Endothelial cell of umbilical vein (primary cell): ENCODE results near the gene CYSLTR1. TPM values are rescaled to one million over a fixed set of nuclear protein-coding genes. Genes with fewer than 3 reads are reported as not detected.
"Not testable (repeated sequence)": the region's sequence is repeated elsewhere in the genome, so short reads cannot be mapped to it uniquely, and the experiment has no call there.

ENCODE experiments used
- BruUV-seq: library from RNA; stranded (reverse); fragments of 400-500 nt; replicated peaks from 2 replicates; lab custom pipeline; 2021; lab: Mats Ljungman, UMichigan
- CTCF ChIA-PET: fragments of 300-600, 350-600 bp; sonication (Branson Sonifier 250); formaldehyde crosslinking; loops from one replicate; lab custom pipeline; 2021; ENCODE audit warnings: antibody characterized with exemption, inconsistent platforms; lab: Charles Lee
- POLR2A ChIA-PET: fragments of 300-600, 350-600 bp; sonication (Branson Sonifier 250); formaldehyde crosslinking; loops from one replicate; lab custom pipeline; 2021; ENCODE audit warnings: antibody characterized with exemption, inconsistent platforms; lab: Charles Lee
- DNase-seq: peaks from one replicate; pipeline ENCODE4 v3.0.0-alpha.2; 2011; ENCODE audit warnings: low read depth, low spot score
- FAIRE-seq: peaks from 2 replicates; lab custom pipeline; 2011; peaks lifted over from hg19 to GRCh38; lab: Jason Lieb, UNC
- H2AFZ ChIP-seq: 2 replicates; pipeline ENCODE4 v1.6.0; 2012; ENCODE audit warnings: low read depth, low read length, control low read depth, inconsistent platforms
- H3K27ac ChIP-seq: 2 replicates; pipeline ENCODE4 v1.5.1; 2011; ENCODE audit warnings: low read depth, mild to moderate bottlenecking, control low read depth, low read length, moderate library complexity; ENCODE audit not compliant: insufficient read depth
- H3K27me3 ChIP-seq, 2 experiments: 2 replicates each; pipeline versions ENCODE4 v1.6.0 to v1.6.1; 2011; ENCODE audit warnings: low read length in 2 of 2, mixed read lengths in 1 of 2; ENCODE audit not compliant: control insufficient read depth in 2 of 2, insufficient read depth in 2 of 2
- H3K36me3 ChIP-seq, 2 experiments: 2 replicates in 1 of 2; 3 replicates in 1 of 2; pipeline ENCODE4 v1.5.1; 2011; ENCODE audit warnings: low read length in 2 of 2, mild to moderate bottlenecking in 1 of 2, moderate library complexity in 1 of 2; ENCODE audit not compliant: control insufficient read depth in 2 of 2, insufficient read depth in 2 of 2; ENCODE audit errors: extremely low read depth in 1 of 2
- H3K4me1 ChIP-seq: 3 replicates; pipeline ENCODE4 v1.5.1; 2011; ENCODE audit warnings: mild to moderate bottlenecking, low read length; ENCODE audit not compliant: control insufficient read depth, insufficient read depth; ENCODE audit errors: extremely low read depth
- H3K4me2 ChIP-seq: 2 replicates; pipeline ENCODE4 v1.6.1; 2011; ENCODE audit warnings: low read length, control low read depth, mixed read lengths; ENCODE audit not compliant: insufficient read depth
- H3K4me3 ChIP-seq, 3 experiments: fragments of 200-600 bp in 1 of 3; sonication (generic), shearing (Covaris generic) in 1 of 3; replicated peaks in 1 of 3; 2 replicates each; pipeline ENCODE4 v1.5.1; 2011 to 2016; ENCODE audit warnings: control low read depth in 3 of 3, low read length in 3 of 3, mild to moderate bottlenecking in 2 of 3, inconsistent platforms in 1 of 3, low read depth in 1 of 3, moderate library complexity in 1 of 3; ENCODE audit not compliant: insufficient read depth in 1 of 3
- H3K79me2 ChIP-seq: 2 replicates; pipeline ENCODE4 v1.6.0; 2012; ENCODE audit warnings: low read length, inconsistent platforms; ENCODE audit not compliant: control insufficient read depth, insufficient read depth
- H3K9ac ChIP-seq: replicated peaks from 2 replicates; pipeline ENCODE3; 2011; ENCODE audit warnings: low read length, control low read depth; ENCODE audit not compliant: insufficient read depth; ENCODE audit errors: extremely low read depth
- H3K9me1 ChIP-seq: replicated peaks from 3 replicates; pipeline ENCODE4 v1.6.0; 2011; ENCODE audit warnings: mild to moderate bottlenecking, low read length; ENCODE audit not compliant: control insufficient read depth, insufficient read depth; ENCODE audit errors: extremely low read depth
- H3K9me3 ChIP-seq: replicated peaks from 2 replicates; pipeline ENCODE4 v1.5.1; 2012; ENCODE audit warnings: low read length, inconsistent platforms; ENCODE audit not compliant: control insufficient read depth, insufficient read depth
- H4K20me1 ChIP-seq: replicated peaks from 2 replicates; pipeline ENCODE3; 2011; ENCODE audit warnings: mild to moderate bottlenecking, low read length; ENCODE audit not compliant: control insufficient read depth, insufficient read depth; ENCODE audit errors: extremely low read depth
- CTCF ChIP-seq, 2 donors: IDR thresholded peaks; 1 replicate in 1 of 2; 2 replicates in 1 of 2; pipeline ENCODE4 v1.5.1; 2011; ENCODE audit warnings: low read length in 2 of 2, mild to moderate bottlenecking in 2 of 2, moderate library complexity in 2 of 2, control low read depth in 1 of 2, inconsistent platforms in 1 of 2, low read depth in 1 of 2; ENCODE audit not compliant: insufficient read depth in 1 of 2; ENCODE audit errors: extremely low read depth in 1 of 2
- EZH2 ChIP-seq: IDR thresholded peaks from 2 replicates; pipeline ENCODE4 v1.6.1; 2012; ENCODE audit warnings: borderline replicate concordance, low read depth, mild to moderate bottlenecking, moderate library complexity, low read length, inconsistent platforms; ENCODE audit not compliant: severe bottlenecking
- FOS ChIP-seq: IDR thresholded peaks from 2 replicates; pipeline ENCODE4 v1.6.1; 2011; ENCODE audit warnings: mild to moderate bottlenecking, low read length, moderate library complexity, borderline replicate concordance; ENCODE audit not compliant: insufficient read depth
- GATA2 ChIP-seq: IDR thresholded peaks from 2 replicates; pipeline ENCODE4 v1.7.0; 2011; ENCODE audit warnings: low read depth, mild to moderate bottlenecking, moderate library complexity, mixed read lengths, low read length; ENCODE audit not compliant: insufficient read length, insufficient read depth
- JUN ChIP-seq: IDR thresholded peaks from 2 replicates; pipeline ENCODE4 v1.6.1; 2011; ENCODE audit warnings: borderline replicate concordance, low read depth; ENCODE audit not compliant: insufficient read length, insufficient read depth
- MAX ChIP-seq: IDR thresholded peaks from 2 replicates; pipeline ENCODE4 v1.6.1; 2011; ENCODE audit not compliant: insufficient read depth, insufficient read length
- MYC ChIP-seq: IDR thresholded peaks from one replicate; pipeline ENCODE4 v1.6.1; 2011; ENCODE audit warnings: mild to moderate bottlenecking, low read depth, low read length
- POLR2A ChIP-seq: IDR thresholded peaks from 2 replicates; pipeline ENCODE4 v1.6.1; 2012; ENCODE audit warnings: low read depth, mild to moderate bottlenecking, control low read depth, low read length
- POLR2AphosphoS5 ChIP-seq: IDR thresholded peaks from 2 replicates; pipeline ENCODE4 v1.6.1; 2012; ENCODE audit warnings: low read depth, mild to moderate bottlenecking, control low read depth, low read length, moderate library complexity; ENCODE audit not compliant: insufficient read depth
- dilution Hi-C: fragments of 300-500 bp; cut with MboI; formaldehyde crosslinking; loops from one replicate; pipeline ENCODE4 v1.15.0; 2019; ENCODE audit warnings: low sequenced_read_pairs; ENCODE audit not compliant: extremely low pct_ligation_motif_present
- intact Hi-C: fragments of 100-400 bp; cut with micrococcal nuclease; formaldehyde crosslinking; loops from one replicate; pipeline ENCODE4 v1.10.0; 2022
- polyA plus RNA-seq, 4 experiments: library from polyadenylated mRNA; depleted of rRNA in 3 of 4; stranded (reverse) in 3 of 4; unstranded in 1 of 4; fragments of >200 nt; gene quantifications; 2 replicates each; pipeline versions ENCODE4 v1.2.1 to v1.2.3, GENCODE V29; 2011 to 2012; ENCODE audit warnings: missing spikeins in 1 of 4
- total RNA-seq: library from RNA; stranded (reverse); gene quantifications from 2 replicates; pipeline ENCODE4 v1.2.3, GENCODE V29; 2021

CYSLTR1 gene
- total and polyA plus RNA-seq, 2 donors (not counting 3 experiments of a cell fraction or from before 2014, with no cell fraction given): not detected

GRCh38 chrX:78300933-78301332 lies 26.5 kb downstream of the CYSLTR1 start:
- H3K9me3 ChIP-seq, H3K27ac ChIP-seq, H3K9ac ChIP-seq, H3K4me2 ChIP-seq, H3K4me3 ChIP-seq, H4K20me1 ChIP-seq, H3K27me3 ChIP-seq, H3K9me1 ChIP-seq, intact Hi-C loops, dilution Hi-C loops, CTCF ChIA-PET, BruUV-seq, H3K4me1 ChIP-seq, DNase-seq, H2AFZ ChIP-seq, FAIRE-seq, H3K36me3 ChIP-seq, POLR2A ChIA-PET, H3K79me2 ChIP-seq: not testable (repeated sequence)

GRCh38 chrX:78283511-78283910 lies 43.9 kb downstream of the CYSLTR1 start:
- H3K9me3 ChIP-seq: no peaks in the 10 kb centered on the region
- no peak overlapping the region for H3K4me3 ChIP-seq
- H3K9me1 ChIP-seq: no peaks in the 10 kb centered on the region
- TF ChIP-seq POLR2AphosphoS5 (no peak), POLR2A (no peak), MAX (no peak), MYC (no peak), EZH2 (no peak), CTCF (IDR thresholded peaks at IDR 0.05; ENCODE audit: extremely low read depth in 1 of 2, insufficient read depth in 1 of 2, low read depth in 1 of 2, low read length in 2 of 2) (no peak), GATA2 (no peak), JUN (no peak), FOS (no peak)
- no peaks in the 10 kb centered on the region for H3K4me1 ChIP-seq
- no peak for FAIRE-seq
- no peak for DNase-seq
- H3K4me2 ChIP-seq: no peak overlapping the region
- no peaks in the 10 kb centered on the region for H3K27me3 ChIP-seq
- ChIA-PET CTCF (no interaction called here), POLR2A (no interaction called here)
- no peak overlapping the region for H2AFZ ChIP-seq
- H3K79me2 ChIP-seq: no peaks in the 10 kb centered on the region
- no TSS peak for BruUV-seq
- intact Hi-C loops (no loop called here), dilution Hi-C loops (no loop called here)
- no peak overlapping the region for H3K27ac ChIP-seq
- no peak overlapping the region for H3K9ac ChIP-seq
- no peaks in the 10 kb centered on the region for H3K36me3 ChIP-seq
- no peaks in the 10 kb centered on the region for H4K20me1 ChIP-seq
